GM18517 (cell line): ENCODE results near the gene MRPL20.

ENCODE experiments used
- ATAC-seq: cut with Tn5 transposase; IDR thresholded peaks from one replicate; pipeline ENCODE4 v1.9.1; 2021; ENCODE audit warnings: mild to moderate bottlenecking, moderate library complexity; ENCODE audit not compliant: unreplicated experiment

Gene MRPL20

GRCh38 chr1:1366699-1367066, 40.4 kb downstream of the MRPL20 start:
- no peak for ATAC-seq

- ATAC-seq: no peak
Observed at GRCh38 chr1:1365875-1366698, 41.0 kb downstream of the MRPL20 start.

- ATAC-seq: no peak
Observed at GRCh38 chr1:1364266-1364665, 42.8 kb downstream of the MRPL20 start.

GRCh38 chr1:1361982-1362423, 45.1 kb downstream of the MRPL20 start:
- ATAC-seq: no peak

GRCh38 chr1:1361233-1361981, 45.7 kb downstream of the MRPL20 start:
- no peak for ATAC-seq

GRCh38 chr1:1360506-1361169, 46.5 kb downstream of the MRPL20 start:
- no peak for ATAC-seq

GRCh38 chr1:1359664-1360468, 47.2 kb downstream of the MRPL20 start:
- no peak for ATAC-seq

- no peak for ATAC-seq
Observed at GRCh38 chr1:1359308-1359663, 47.8 kb downstream of the MRPL20 start.

GRCh38 chr1:1358433-1359271, 48.4 kb downstream of the MRPL20 start, which contains the start of gene MXRA8:
MXRA8 (minus strand) TSS chr1:1358555; CDS start chr1:1358504, 51 bp downstream.
- no peak for ATAC-seq

GRCh38 chr1:1357871-1358432, 49.1 kb downstream of the MRPL20 start:
- ATAC-seq: no peak

GRCh38 chr1:1356796-1357401, 50.2 kb downstream of the MRPL20 start:
- ATAC-seq: no peak

- no peak for ATAC-seq
Observed at GRCh38 chr1:1356166-1356795, 50.8 kb downstream of the MRPL20 start.

GRCh38 chr1:1355416-1355815, 51.7 kb downstream of the MRPL20 start:
- ATAC-seq: no peak

- no peak for ATAC-seq
Observed at GRCh38 chr1:1354271-1355247, 52.5 kb downstream of the MRPL20 start.

- no peak for ATAC-seq
Observed at GRCh38 chr1:1353389-1354151, 53.5 kb downstream of the MRPL20 start.

- ATAC-seq: no peak
Observed at GRCh38 chr1:1352786-1353388, 54.2 kb downstream of the MRPL20 start.
